Measurements from ENCODE around the gene TEPSIN.

GRCh38 chr17:81197409-81197795 lies 41.5 kb downstream of the TEPSIN start:
- TF ChIP-seq NANOG (IDR thresholded peaks at IDR 0.05; ENCODE audit: insufficient read depth, low read depth, low read length, poor library complexity, severe bottlenecking), result no peak
- TF ChIP-seq BRCA1 (IDR thresholded peaks at IDR 0.05; ENCODE audit: low read depth, low read length), result no peak
- no peak for TF ChIP-seq RFX5 (IDR thresholded peaks at IDR 0.05; ENCODE audit: borderline replicate concordance, low read depth, low read length)
- no peak for TF ChIP-seq CHD7 (IDR thresholded peaks at IDR 0.05; ENCODE audit: insufficient replicate concordance, low read length)
- TF ChIP-seq CTCF (IDR thresholded peaks at IDR 0.05; ENCODE audit: control extremely low read depth in 1 of 3, insufficient read depth in 1 of 3, low read depth in 1 of 3, low read length in 3 of 3), result no peak
- no peak for TF ChIP-seq ATF2 (IDR thresholded peaks at IDR 0.05; ENCODE audit: low read length)

All from H1 (cell line).